Glutamatergic neuron (in vitro differentiated cells): Measurements from ENCODE around the gene SLC28A2. TPM values are rescaled to one million over a fixed set of nuclear protein-coding genes. Genes with fewer than 3 reads are reported as not detected.

Source experiments
- DNase-seq: peaks from one replicate; pipeline ENCODE4 v3.0.0; 2022
- H3K27ac Mint-ChIP-seq: one replicate; pipeline ENCODE4 v1.8.0; 2020; ENCODE audit warnings: mild to moderate bottlenecking, mixed read lengths, inconsistent platforms; ENCODE audit not compliant: unreplicated experiment
- H3K27me3 Mint-ChIP-seq: one replicate; pipeline ENCODE4 v1.8.0; 2020; ENCODE audit warnings: mild to moderate bottlenecking, moderate library complexity, mixed read lengths, inconsistent platforms; ENCODE audit not compliant: unreplicated experiment
- H3K36me3 Mint-ChIP-seq: one replicate; pipeline ENCODE4 v1.8.0; 2020; ENCODE audit warnings: mild to moderate bottlenecking, mixed read lengths, inconsistent platforms; ENCODE audit not compliant: unreplicated experiment
- H3K4me1 Mint-ChIP-seq: one replicate; pipeline ENCODE4 v1.8.0; 2020; ENCODE audit warnings: mild to moderate bottlenecking, low read depth, mixed read lengths, inconsistent platforms; ENCODE audit not compliant: unreplicated experiment
- H3K4me3 Mint-ChIP-seq: one replicate; pipeline ENCODE4 v1.8.0; 2020; ENCODE audit warnings: mild to moderate bottlenecking, mixed read lengths, inconsistent platforms; ENCODE audit not compliant: unreplicated experiment
- H3K9me3 Mint-ChIP-seq: one replicate; pipeline ENCODE4 v1.8.0; 2020; ENCODE audit warnings: mild to moderate bottlenecking, moderate library complexity, mixed read lengths, inconsistent platforms; ENCODE audit not compliant: unreplicated experiment
- CTCF ChIP-seq: fragments of 200-600 bp; sonication (generic); IDR thresholded peaks from one replicate; pipeline ENCODE4 v1.5.0; 2021; ENCODE audit not compliant: partially characterized antibody, unreplicated experiment
- total RNA-seq: library from RNA; stranded (reverse); fragmentation: NEBNext Ultra II Directional; extraction: Animal tissue kit (Norgen Biotek cat#: 25700); gene quantifications from one replicate; pipeline ENCODE4 v1.2.1, GENCODE V29; 2021; ENCODE audit not compliant: unreplicated experiment

The SLC28A2 gene
- total RNA-seq, 1 donor from 2014 or later: not detected

- Mint-ChIP-seq H3K36me3 (no peaks in the 10 kb centered on the region), H3K9me3 (peaks cover 1% of the 10 kb centered on the region), H3K4me1 (no peaks in the 10 kb centered on the region), H3K4me3 (no peak overlapping the region), H3K27ac (no peak overlapping the region), H3K27me3 (no peaks in the 10 kb centered on the region)
- no peak for DNase-seq
- no peak for TF ChIP-seq CTCF
Measured at GRCh38 chr15:45259796-45260195, 7.8 kb downstream of the SLC28A2 start.

GRCh38 chr15:45262906-45263461 lies 10.9 kb downstream of the SLC28A2 start:
- no peaks in the 10 kb centered on the region for H3K36me3 Mint-ChIP-seq
- H3K9me3 Mint-ChIP-seq: peaks cover 1% of the 10 kb centered on the region
- no peak overlapping the region for H3K4me3 Mint-ChIP-seq
- no peak for TF ChIP-seq CTCF
- no peak overlapping the region for H3K27ac Mint-ChIP-seq
- H3K27me3 Mint-ChIP-seq: no peaks in the 10 kb centered on the region
- DNase-seq: no peak
- no peaks in the 10 kb centered on the region for H3K4me1 Mint-ChIP-seq

- Mint-ChIP-seq H3K27ac (no peak overlapping the region), H3K4me3 (no peak overlapping the region), H3K27me3 (no peaks in the 10 kb centered on the region), H3K36me3 (no peaks in the 10 kb centered on the region), H3K4me1 (no peaks in the 10 kb centered on the region), H3K9me3 (peaks cover 1% of the 10 kb centered on the region)
- DNase-seq: no peak
- no peak for TF ChIP-seq CTCF
Measured at GRCh38 chr15:45263854-45264253, 11.8 kb downstream of the SLC28A2 start.

- no peak for DNase-seq
- Mint-ChIP-seq H3K4me3 (no peak overlapping the region), H3K36me3 (no peaks in the 10 kb centered on the region), H3K4me1 (no peaks in the 10 kb centered on the region), H3K27me3 (no peaks in the 10 kb centered on the region), H3K27ac (no peak overlapping the region), H3K9me3 (no peaks in the 10 kb centered on the region)
- TF ChIP-seq CTCF: no peak
Measured at GRCh38 chr15:45265506-45265905, 13.5 kb downstream of the SLC28A2 start.

- no peaks in the 10 kb centered on the region for H3K27me3 Mint-ChIP-seq
- H3K4me1 Mint-ChIP-seq: no peaks in the 10 kb centered on the region
- H3K36me3 Mint-ChIP-seq: no peaks in the 10 kb centered on the region
- no peak for TF ChIP-seq CTCF
- no peak overlapping the region for H3K27ac Mint-ChIP-seq
- H3K4me3 Mint-ChIP-seq: no peak overlapping the region
- H3K9me3 Mint-ChIP-seq: no peaks in the 10 kb centered on the region
- DNase-seq: no peak
Measured at GRCh38 chr15:45268135-45268534, 16.1 kb downstream of the SLC28A2 start.
